NCI-H2029 (cell line): ENCODE results near the gene SHROOM2.
"Not testable (repeated sequence)": the region's sequence is repeated elsewhere in the genome, so short reads cannot be mapped to it uniquely, and the experiment has no call there.

Source experiments
- DNase-seq: peaks from one replicate; lab custom pipeline; 2025; lab: John Stamatoyannopoulos, UW

The SHROOM2 gene, protein sequence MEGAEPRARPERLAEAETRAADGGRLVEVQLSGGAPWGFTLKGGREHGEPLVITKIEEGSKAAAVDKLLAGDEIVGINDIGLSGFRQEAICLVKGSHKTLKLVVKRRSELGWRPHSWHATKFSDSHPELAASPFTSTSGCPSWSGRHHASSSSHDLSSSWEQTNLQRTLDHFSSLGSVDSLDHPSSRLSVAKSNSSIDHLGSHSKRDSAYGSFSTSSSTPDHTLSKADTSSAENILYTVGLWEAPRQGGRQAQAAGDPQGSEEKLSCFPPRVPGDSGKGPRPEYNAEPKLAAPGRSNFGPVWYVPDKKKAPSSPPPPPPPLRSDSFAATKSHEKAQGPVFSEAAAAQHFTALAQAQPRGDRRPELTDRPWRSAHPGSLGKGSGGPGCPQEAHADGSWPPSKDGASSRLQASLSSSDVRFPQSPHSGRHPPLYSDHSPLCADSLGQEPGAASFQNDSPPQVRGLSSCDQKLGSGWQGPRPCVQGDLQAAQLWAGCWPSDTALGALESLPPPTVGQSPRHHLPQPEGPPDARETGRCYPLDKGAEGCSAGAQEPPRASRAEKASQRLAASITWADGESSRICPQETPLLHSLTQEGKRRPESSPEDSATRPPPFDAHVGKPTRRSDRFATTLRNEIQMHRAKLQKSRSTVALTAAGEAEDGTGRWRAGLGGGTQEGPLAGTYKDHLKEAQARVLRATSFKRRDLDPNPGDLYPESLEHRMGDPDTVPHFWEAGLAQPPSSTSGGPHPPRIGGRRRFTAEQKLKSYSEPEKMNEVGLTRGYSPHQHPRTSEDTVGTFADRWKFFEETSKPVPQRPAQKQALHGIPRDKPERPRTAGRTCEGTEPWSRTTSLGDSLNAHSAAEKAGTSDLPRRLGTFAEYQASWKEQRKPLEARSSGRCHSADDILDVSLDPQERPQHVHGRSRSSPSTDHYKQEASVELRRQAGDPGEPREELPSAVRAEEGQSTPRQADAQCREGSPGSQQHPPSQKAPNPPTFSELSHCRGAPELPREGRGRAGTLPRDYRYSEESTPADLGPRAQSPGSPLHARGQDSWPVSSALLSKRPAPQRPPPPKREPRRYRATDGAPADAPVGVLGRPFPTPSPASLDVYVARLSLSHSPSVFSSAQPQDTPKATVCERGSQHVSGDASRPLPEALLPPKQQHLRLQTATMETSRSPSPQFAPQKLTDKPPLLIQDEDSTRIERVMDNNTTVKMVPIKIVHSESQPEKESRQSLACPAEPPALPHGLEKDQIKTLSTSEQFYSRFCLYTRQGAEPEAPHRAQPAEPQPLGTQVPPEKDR (N-terminal part only)

GRCh38 chrX:9785944-9786797 is at the start of gene SHROOM2:
Gene SHROOM2, plus strand, starts transcription at chrX:9786429. Its CDS starts 117 bp downstream, at chrX:9786546.
- DNase-seq: no peak

DNA sequence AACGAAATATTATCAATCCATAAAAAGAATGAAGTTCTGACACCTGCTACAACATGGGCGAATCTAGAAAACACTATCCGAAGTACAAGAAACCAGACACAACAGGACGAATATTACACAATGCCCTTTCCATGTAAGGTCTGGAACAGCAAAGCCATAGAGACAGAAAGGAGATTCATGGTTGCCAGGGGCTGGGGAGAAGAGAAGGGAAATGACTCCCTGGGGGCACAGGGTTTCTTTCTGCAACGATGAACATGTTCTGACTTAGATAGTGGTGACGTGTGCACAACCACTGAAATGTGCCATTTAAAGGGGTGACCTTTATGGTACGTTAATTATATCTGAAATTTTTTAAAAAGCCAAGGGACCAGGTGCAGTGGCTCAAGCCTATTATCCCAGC is 48.9 kb upstream of the SHROOM2 start:
- DNase-seq: no peak

DNA sequence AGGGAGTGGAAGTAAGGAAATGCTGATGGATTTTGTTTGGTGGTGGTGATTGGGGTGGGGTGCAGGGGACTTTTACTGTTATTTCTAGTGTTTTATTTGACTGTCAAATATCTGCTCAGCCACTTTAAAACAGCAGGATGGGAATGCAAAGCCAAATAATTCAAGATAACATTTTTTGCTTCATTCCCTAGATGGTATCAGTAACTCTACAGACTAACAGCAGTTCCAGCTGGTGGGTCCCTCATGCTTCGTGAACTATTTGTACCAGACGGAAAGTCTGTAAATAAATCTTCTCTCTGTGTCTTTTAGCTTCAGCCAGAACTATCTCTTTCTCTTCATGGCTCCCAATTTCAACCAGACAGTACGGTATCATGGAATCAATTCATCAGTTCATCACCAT is 48.1 kb upstream of the SHROOM2 start:
- DNase-seq: no peak

DNA sequence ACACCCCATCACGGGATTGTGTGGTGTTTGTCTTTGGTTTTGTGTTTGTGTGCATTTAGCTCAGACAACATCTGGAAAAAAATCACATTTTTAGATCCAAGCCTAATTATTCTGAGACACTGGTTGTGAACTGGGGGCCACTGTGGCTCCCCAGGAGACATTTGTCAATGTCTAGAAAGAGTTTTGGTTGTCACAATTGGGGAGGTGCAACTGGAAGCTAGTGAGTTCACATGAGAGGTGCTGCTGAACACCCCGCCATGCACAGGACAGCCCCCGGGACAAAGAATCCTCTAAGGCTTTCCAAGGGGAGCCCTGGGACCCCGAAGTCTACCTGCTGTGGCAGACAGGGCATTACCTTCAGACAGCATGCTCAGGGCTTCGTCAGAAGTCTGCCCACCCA is 47.1 kb upstream of the SHROOM2 start:
- no peak for DNase-seq

DNA sequence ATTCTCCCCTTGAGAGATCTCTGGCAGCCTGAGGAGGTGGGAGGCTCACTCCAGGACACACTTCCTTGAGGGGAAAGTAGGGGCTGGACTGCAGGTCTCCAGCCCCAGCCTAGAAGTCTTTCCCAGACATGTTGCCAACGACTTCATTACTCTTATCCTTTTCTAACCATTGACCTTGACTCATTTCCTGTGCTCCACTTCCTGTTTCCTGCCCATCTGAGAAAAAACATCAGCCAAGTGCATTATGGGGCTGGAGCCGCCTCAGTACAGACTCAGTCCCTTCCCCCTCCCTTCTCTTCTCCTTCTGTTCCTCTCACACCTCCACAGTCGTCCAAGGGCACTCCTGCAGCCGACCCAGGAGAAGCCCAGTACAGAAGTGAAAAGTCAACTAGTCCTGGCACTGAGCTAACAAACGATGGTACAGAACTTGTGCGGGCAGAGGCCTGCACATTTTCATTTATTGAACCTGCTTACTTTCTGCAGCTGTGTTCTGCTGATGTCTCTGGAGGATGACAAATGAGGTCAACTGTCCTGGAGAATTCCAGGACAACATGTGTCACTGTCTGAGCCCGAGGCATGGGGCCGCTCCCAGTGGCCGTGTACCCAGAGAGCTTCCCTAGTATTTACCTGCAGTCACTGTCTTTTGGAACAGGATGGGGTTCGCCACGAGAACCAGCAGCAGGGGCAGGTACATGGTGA is 40.7 kb upstream of the SHROOM2 start:
- DNase-seq: no peak

GRCh38 chrX:9746148-9746888 is 39.9 kb upstream of the SHROOM2 start:
- no peak for DNase-seq

- no peak for DNase-seq
Observed at GRCh38 chrX:9747644-9748043, 38.6 kb upstream of the SHROOM2 start.

GRCh38 chrX:9749146-9749692 is 37.0 kb upstream of the SHROOM2 start:
- DNase-seq: no peak

DNA sequence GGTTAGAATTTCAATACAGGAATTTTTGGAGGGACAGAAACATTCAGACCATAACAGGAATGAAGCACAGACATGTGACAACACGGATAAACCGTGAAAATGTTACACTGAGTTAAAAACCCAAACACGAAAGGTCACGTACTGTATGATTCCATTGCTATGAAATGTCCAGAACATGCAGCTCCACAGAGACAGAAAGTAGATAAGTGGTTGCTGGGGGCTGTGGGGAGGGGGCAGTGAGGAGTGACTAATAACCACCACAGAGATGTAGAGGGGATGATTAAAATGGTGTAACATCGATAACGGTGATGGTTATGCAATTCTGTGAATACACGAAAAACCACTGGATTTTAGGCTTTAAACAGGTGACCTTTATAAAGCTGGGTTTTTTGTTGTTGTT is 28.9 kb upstream of the SHROOM2 start:
- DNase-seq: no peak

- no peak for DNase-seq
Observed at GRCh38 chrX:9758021-9758638, 28.1 kb upstream of the SHROOM2 start.

DNA sequence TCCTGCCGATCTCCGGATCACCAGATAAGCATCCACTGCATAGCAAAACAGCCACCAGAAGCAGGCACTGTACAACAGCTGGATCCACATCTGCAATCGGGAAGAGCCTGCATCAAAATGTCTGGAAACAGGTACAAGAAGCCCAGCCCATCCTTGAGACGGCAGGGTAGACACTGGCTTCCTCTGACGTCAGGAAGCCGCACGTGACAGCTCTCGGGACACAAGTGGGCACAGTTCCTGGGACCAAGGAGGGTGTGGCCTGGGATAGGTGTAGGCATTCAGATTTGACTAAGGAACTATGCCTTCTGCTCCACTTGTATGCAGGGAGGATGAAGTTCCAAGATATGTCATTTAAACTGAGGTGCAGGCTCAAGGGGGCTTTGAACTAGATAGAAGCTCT is 26.9 kb upstream of the SHROOM2 start:
- no peak for DNase-seq

DNA sequence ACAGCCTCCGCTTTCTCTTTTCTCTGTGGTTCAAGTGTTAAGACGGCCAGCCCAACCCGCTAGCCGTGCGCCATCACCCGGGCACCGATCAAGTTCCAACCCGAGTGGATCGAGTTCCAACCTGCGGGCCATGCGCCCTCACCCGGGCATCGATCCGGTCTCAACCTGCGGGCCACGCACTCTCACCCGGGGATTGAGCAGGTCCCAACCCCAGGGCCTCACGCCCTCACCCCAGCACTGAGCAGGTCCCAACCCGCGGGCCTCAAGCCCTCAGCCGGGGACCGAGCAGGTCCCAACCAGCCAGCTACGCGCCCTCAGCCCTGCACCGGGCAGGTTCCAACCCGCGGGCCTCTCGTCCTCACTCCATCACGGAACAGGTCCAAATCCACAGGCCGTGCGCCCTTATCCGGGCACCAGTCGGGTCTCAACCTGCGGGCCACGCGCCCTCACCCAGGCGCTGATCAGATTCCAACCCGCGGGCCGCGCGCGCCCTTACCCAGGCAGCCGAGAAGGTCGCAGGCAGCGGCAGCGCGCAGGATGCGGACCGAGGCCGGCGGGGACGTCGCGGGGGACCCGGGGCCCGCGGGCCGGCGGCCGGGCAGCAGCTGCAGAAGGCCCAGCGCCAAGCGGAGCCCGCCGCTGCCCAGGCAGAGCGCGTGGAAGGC is 21.0 kb upstream of the SHROOM2 start:
- no peak for DNase-seq

GRCh38 chrX:9765737-9766097 is 20.5 kb upstream of the SHROOM2 start, which contains the start of gene GPR143:
Gene GPR143, minus strand, starts transcription at chrX:9765847. Its CDS starts 30 bp downstream, at chrX:9765817.
- DNase-seq: no peak

GRCh38 chrX:9767375-9767774 is 18.9 kb upstream of the SHROOM2 start:
- no peak for DNase-seq

GRCh38 chrX:9768321-9768839 is 17.8 kb upstream of the SHROOM2 start:
- DNase-seq: not testable (repeated sequence)

DNA sequence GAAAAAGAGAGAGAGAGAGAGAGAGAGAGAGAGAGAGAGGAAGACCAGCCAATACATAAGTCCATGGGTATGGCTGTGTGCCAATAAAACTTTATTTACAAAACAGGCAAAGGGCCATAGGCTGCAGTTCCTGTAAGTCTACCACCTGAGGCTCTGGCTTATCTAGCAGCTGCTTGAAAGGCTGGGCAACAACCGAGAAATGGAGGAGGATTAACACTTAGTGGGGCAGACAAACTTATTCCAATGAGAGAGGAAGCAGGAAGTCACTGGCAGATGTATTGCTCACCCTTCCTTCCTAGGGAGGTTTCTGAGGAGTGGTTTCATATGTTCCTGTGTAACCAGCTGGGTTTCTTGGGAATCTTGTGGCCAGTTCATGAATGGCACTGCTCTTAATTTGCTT is 15.9 kb upstream of the SHROOM2 start:
- DNase-seq: no peak

GRCh38 chrX:9772943-9773342 is 13.3 kb upstream of the SHROOM2 start:
- DNase-seq: no peak

DNA sequence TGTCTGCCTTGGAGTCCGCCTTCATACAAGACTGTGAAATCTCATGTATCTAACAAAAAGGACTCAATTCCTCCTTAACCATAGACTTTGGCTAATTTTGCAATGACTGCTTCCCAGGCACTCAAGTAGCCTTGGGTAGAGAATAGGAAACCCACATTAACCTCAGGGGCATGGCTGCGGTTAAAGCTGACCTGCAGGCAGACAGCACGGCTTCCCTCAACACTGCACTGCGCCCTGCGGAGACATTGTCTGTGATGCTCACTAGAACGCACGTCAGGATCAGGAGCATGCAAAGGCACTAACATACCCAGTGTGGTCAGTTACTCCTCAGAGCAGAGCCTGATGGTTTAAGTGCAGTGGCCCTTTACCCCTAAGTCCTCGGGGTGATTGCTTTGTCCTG is 10.3 kb upstream of the SHROOM2 start:
- no peak for DNase-seq
